Thymus (tissue), 11 donors: ENCODE results near the gene GMCL2. TPM values are rescaled to one million over a fixed set of nuclear protein-coding genes. Genes with fewer than 3 reads are reported as not detected.

ENCODE experiments used
- DNase-seq, 9 donors: peaks; one replicate each; pipeline ENCODE4 v3.0.0-alpha.2; 2013; ENCODE audit warnings: low spot score in 9 of 9, low read depth in 6 of 9, missing footprints in 1 of 9
- H3K27ac ChIP-seq, 2 donors: one replicate each; pipeline ENCODE4 v1.5.1; 2013; ENCODE audit warnings: control low read depth in 1 of 2, low read depth in 1 of 2, low read length in 1 of 2, mild to moderate bottlenecking in 1 of 2, moderate library complexity in 1 of 2
- H3K27me3 ChIP-seq, 2 donors: one replicate each; pipeline ENCODE4 v1.5.1; 2013; ENCODE audit warnings: low read length in 1 of 2; ENCODE audit not compliant: control insufficient read depth in 2 of 2, insufficient read depth in 1 of 2
- H3K36me3 ChIP-seq, 2 donors: one replicate each; pipeline ENCODE4 v1.5.1; 2013; ENCODE audit warnings: low read length in 1 of 2, mild to moderate bottlenecking in 1 of 2, moderate library complexity in 1 of 2; ENCODE audit not compliant: control insufficient read depth in 2 of 2, insufficient read depth in 2 of 2
- H3K4me1 ChIP-seq, 2 donors: one replicate each; pipeline ENCODE4 v1.5.1; 2013; ENCODE audit warnings: low read length in 2 of 2; ENCODE audit not compliant: control insufficient read depth in 2 of 2, insufficient read depth in 2 of 2
- H3K4me3 ChIP-seq, 2 donors: one replicate each; pipeline ENCODE4 v1.5.1; 2013; ENCODE audit warnings: low read length in 2 of 2, control low read depth in 1 of 2, mild to moderate bottlenecking in 1 of 2
- H3K9me3 ChIP-seq, 2 donors: one replicate each; pipeline ENCODE4 v1.5.1; 2013; ENCODE audit warnings: low read length in 1 of 2, mild to moderate bottlenecking in 1 of 2; ENCODE audit not compliant: control insufficient read depth in 2 of 2, insufficient read depth in 1 of 2
- WGBS: extraction: QIAGEN DNeasy Blood & Tissue Kit; methylation state at CpG from one replicate; pipeline ENCODE4 v1.1.7; 2013; 5-methylcytosine and 5-hydroxymethylcytosine counted together
- polyA plus RNA-seq: library from polyadenylated mRNA; stranded (reverse); fragments of 200-250 nt; gene quantifications from one replicate; pipeline ENCODE4 v1.2.3, GENCODE V29; 2013
- total RNA-seq: library from RNA; stranded (reverse); fragments of 120-200 nt; gene quantifications from one replicate; pipeline ENCODE4 v1.2.4, GENCODE V29; 2013
- donor health status: healthy.

The GMCL2 gene
- total and polyA plus RNA-seq, 2 donors = under 0.01 TPM

GRCh38 chr5:178186427-178186826, 744 bp downstream of the GMCL2 start:
- Histone ChIP-seq H3K27me3 (no peaks in the 10 kb centered on the region), H3K27ac (no peak overlapping the region), H3K36me3 (no peaks in the 10 kb centered on the region), H3K4me1 (peaks cover 0 to 6% of the 10 kb centered on the region in 2 donors), H3K9me3 (no peaks in the 10 kb centered on the region), H3K4me3 (no peak overlapping the region)
- no peak for DNase-seq
- WGBS = 84% methylated on average over 6 of the region's 6 CpGs

GRCh38 chr5:178182158-178182876, 4.9 kb downstream of the GMCL2 start:
- peak in 1 of 9 donors; percentile 33 for DNase-seq
- Histone ChIP-seq H3K4me3 (no peak overlapping the region), H3K4me1 (peaks cover 0 to 13% of the 10 kb centered on the region in 2 donors), H3K36me3 (no peaks in the 10 kb centered on the region), H3K27ac (no peak overlapping the region), H3K27me3 (no peaks in the 10 kb centered on the region), H3K9me3 (no peaks in the 10 kb centered on the region)
- WGBS = 10% methylated on average over 4 of the region's 4 CpGs

DNA sequence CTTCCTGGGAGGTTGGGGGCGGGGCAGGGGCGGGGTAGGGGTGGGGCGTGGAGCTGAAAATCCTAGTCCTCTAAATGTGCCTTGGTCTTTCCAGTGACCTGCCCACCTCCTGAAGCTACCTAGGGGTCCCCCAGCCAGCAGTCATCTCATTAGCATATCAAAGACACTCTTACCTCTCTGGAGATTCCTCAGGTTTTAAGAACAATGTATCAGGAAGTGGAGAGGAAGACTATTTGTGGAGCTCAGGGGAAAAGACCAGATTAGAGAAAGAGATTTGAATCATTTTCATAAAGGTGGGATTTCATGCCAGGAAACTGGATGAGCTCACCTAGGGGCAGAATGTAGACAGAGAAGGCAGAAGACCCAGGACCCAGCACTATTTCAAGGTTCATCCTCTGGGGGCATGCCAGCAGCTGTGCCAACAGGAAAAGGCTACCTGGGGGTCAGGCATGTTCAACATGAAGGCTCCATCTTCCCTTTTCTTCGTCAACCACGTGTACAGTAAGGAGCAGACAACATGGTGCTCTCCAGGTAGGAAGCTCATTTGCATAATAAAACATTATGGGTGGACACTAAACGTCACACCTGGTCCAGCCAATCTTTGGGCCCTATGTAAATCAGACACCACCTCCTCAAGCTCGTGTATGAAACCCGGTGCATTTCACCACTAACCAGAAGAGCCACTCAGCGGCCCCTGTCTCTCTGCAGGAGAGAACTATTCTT, 6.9 kb downstream of the GMCL2 start:
- H3K9me3 ChIP-seq = no peaks in the 10 kb centered on the region
- 95% methylated on average over 9 of the region's 9 CpGs for WGBS

GRCh38 chr5:178177569-178177968, 9.6 kb downstream of the GMCL2 start:
- Histone ChIP-seq H3K9me3 (no peaks in the 10 kb centered on the region), H3K27me3 (no peaks in the 10 kb centered on the region), H3K27ac (no peak overlapping the region), H3K36me3 (no peaks in the 10 kb centered on the region), H3K4me1 (peaks cover 0 to 11% of the 10 kb centered on the region in 2 donors), H3K4me3 (no peak overlapping the region)
- DNase-seq = peak in 1 of 9 donors; percentile 34
- 87% methylated on average over 8 of the region's 8 CpGs for WGBS

More for the DNA sequence above, 6.9 kb downstream of the GMCL2 start:
- Histone ChIP-seq H3K4me3 (no peak overlapping the region), H3K36me3 (no peaks in the 10 kb centered on the region), H3K27ac (no peak overlapping the region), H3K27me3 (no peaks in the 10 kb centered on the region), H3K4me1 (peaks cover 0 to 13% of the 10 kb centered on the region in 2 donors)
- DNase-seq = no peak

DNA sequence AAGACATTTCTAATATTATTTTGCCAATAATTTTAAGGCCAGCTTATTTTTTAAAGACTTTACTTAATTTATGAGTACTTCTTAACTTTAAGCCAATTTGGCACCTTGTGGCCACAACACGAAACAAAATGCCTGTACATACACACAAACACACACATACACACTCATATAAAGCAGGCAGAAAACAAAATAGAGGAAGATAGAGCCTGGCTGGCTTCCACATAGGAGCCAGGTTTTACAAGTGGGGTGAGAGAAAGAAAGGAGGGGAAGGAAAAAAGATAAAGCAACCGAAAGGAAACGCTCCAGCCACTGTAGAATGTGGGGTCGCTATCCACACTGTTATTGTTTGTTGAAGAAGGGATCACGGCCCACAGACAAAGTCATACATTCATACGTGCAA, 10.4 kb downstream of the GMCL2 start:
- no peaks in the 10 kb centered on the region for H3K27me3 ChIP-seq
- H3K36me3 ChIP-seq = no peaks in the 10 kb centered on the region

DNA sequence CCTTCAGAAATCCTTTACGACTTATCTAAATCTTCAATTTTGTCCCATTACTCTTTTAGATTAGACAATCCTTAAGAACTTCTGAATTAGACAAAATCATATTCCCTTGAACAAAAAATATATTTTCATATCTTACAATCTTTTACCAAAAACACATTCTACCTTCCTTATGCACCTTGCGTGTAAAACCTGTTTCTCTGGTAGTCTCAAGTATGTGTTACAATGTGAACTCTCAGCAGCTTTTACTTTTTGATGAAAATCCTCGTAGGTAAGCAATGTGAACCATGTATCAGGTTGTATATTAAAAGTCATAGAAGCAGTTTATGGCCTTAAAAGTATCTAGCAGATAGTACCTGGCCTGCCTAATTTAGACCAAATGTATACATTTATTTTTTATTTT, 12.7 kb downstream of the GMCL2 start:
- Histone ChIP-seq H3K4me3 (no peak overlapping the region), H3K36me3 (no peaks in the 10 kb centered on the region), H3K27ac (no peak overlapping the region), H3K27me3 (peaks cover 0 to 2% of the 10 kb centered on the region in 2 donors), H3K4me1 (peaks cover 0 to 6% of the 10 kb centered on the region in 2 donors), H3K9me3 (no peaks in the 10 kb centered on the region)
- 96% methylated on average over 3 of the region's 3 CpGs for WGBS
- no peak for DNase-seq

More for the DNA sequence above, 10.4 kb downstream of the GMCL2 start:
- 80% methylated on average over 6 of the region's 6 CpGs for WGBS
- peaks cover 0 to 6% of the 10 kb centered on the region in 2 donors for H3K4me1 ChIP-seq
- no peaks in the 10 kb centered on the region for H3K9me3 ChIP-seq
- no peak overlapping the region for H3K4me3 ChIP-seq
- no peak overlapping the region for H3K27ac ChIP-seq
- DNase-seq = no peak

- Histone ChIP-seq H3K4me3 (no peak overlapping the region), H3K27ac (no peak overlapping the region), H3K9me3 (no peaks in the 10 kb centered on the region), H3K27me3 (peaks cover 0 to 17% of the 10 kb centered on the region in 2 donors), H3K4me1 (no peaks in the 10 kb centered on the region), H3K36me3 (no peaks in the 10 kb centered on the region)
- DNase-seq = no peak
- WGBS = 94% methylated on average over 2 of the region's 2 CpGs
Measured at GRCh38 chr5:178170455-178170854, 16.7 kb downstream of the GMCL2 start.

- DNase-seq = no peak
- WGBS = 51% methylated on average over 38 of the region's 38 CpGs
- Histone ChIP-seq H3K27ac (no peak overlapping the region), H3K9me3 (no peaks in the 10 kb centered on the region), H3K27me3 (peaks cover 0 to 45% of the 10 kb centered on the region in 2 donors), H3K4me1 (peaks cover 2 to 8% of the 10 kb centered on the region in 2 donors), H3K4me3 (no peak overlapping the region), H3K36me3 (no peaks in the 10 kb centered on the region)
Measured at GRCh38 chr5:178165581-178165980, 21.6 kb downstream of the GMCL2 start.
